CD4-positive, alpha-beta T cell treated with Interleukin-21 for 1 hour (primary cell): ENCODE data around the gene SUMF1.

Experiments used
- DNase-seq: peaks from one replicate; pipeline ENCODE4 v3.0.0-alpha.2; 2020

The SUMF1 gene

GRCh38 chr3:4497005-4497692, 30.1 kb upstream of the SUMF1 start:
- no peak for DNase-seq

- DNase-seq = no peak
Measured at GRCh38 chr3:4496087-4496452, 29.0 kb upstream of the SUMF1 start.

- DNase-seq = no peak
Measured at GRCh38 chr3:4495294-4496086, 28.4 kb upstream of the SUMF1 start.

GRCh38 chr3:4494895-4495264, 27.8 kb upstream of the SUMF1 start:
- no peak for DNase-seq

- DNase-seq = no peak
Measured at GRCh38 chr3:4493941-4494894, 27.1 kb upstream of the SUMF1 start.

- peak; percentile 99 for DNase-seq
Measured at GRCh38 chr3:4493014-4493940, 26.2 kb upstream of the SUMF1 start, which contains the start of gene ITPR1. Gene ITPR1 (plus strand): TSS chr3:4493348. CDS start chr3:4516492, 23,144 bp downstream.

GRCh38 chr3:4492208-4493013, 25.3 kb upstream of the SUMF1 start:
- peak; percentile 45 for DNase-seq

- DNase-seq = no peak
Measured at GRCh38 chr3:4491855-4492207, 24.8 kb upstream of the SUMF1 start.

GRCh38 chr3:4478261-4478660, 11.2 kb upstream of the SUMF1 start:
- DNase-seq = no peak

GRCh38 chr3:4476496-4476895, 9.4 kb upstream of the SUMF1 start:
- no peak for DNase-seq

- no peak for DNase-seq
Measured at GRCh38 chr3:4475804-4476203, 8.7 kb upstream of the SUMF1 start.

GRCh38 chr3:4474683-4475490, 7.8 kb upstream of the SUMF1 start:
- DNase-seq = peak; percentile 32

- DNase-seq = no peak
Measured at GRCh38 chr3:4472766-4473165, 5.7 kb upstream of the SUMF1 start.

GRCh38 chr3:4472312-4472711, 5.2 kb upstream of the SUMF1 start:
- DNase-seq = no peak

GRCh38 chr3:4471907-4472306, 4.8 kb upstream of the SUMF1 start:
- no peak for DNase-seq

- DNase-seq = no peak
Measured at GRCh38 chr3:4467522-4467867, 426 bp upstream of the SUMF1 start.

- DNase-seq = no peak
Measured at GRCh38 chr3:4464576-4464975, 2.5 kb downstream of the SUMF1 start.

- DNase-seq = no peak
Measured at GRCh38 chr3:4462369-4463040, 4.6 kb downstream of the SUMF1 start.

GRCh38 chr3:4461468-4462090, 5.5 kb downstream of the SUMF1 start:
- DNase-seq = no peak

GRCh38 chr3:4460334-4460733, 6.7 kb downstream of the SUMF1 start:
- no peak for DNase-seq
